ENCODE results near the gene NSUN5. TPM values are rescaled to one million over a fixed set of nuclear protein-coding genes. Genes with fewer than 3 reads are reported as not detected.
A peak's percentile ranks its signal among the peaks of the same experiment; 100 is the strongest.

The NSUN5 gene
- total RNA-seq, 4 donors from 2014 or later: 21.6 to 31.5 (median 27.1) TPM

GRCh38 chr7:73342645-73343044 lies 34.0 kb upstream of the NSUN5 start:
- Histone ChIP-seq H3K36me3 (no peaks in the 10 kb centered on the region), H3K4me3 (peak overlapping the region in 3 of 4 donors; percentile 16 to 29 (median 19)), H3K4me1 (peaks cover 0 to 12% (median 7%) of the 10 kb centered on the region in 4 donors), H3K9me3 (no peaks in the 10 kb centered on the region), H3K27me3 (peaks cover 0 to 18% (median 0%) of the 10 kb centered on the region in 4 donors), H3K27ac (replicated peaks in 1 of 4) (no peak overlapping the region)
- 31% methylated on average over 8 of the region's 8 CpGs for WGBS
- TF ChIP-seq CTCF (IDR thresholded peaks at IDR 0.05): peak; percentile 44 to 57 (median 49)
- TF ChIP-seq EP300 (IDR thresholded peaks at IDR 0.05): no peak
- no peak for DNase-seq (ENCODE audit: extremely low spot score)
- intact Hi-C loops (cut with DNase I): loop anchor here (5.0 kb wide), 1 partner anchor 110 kb away; no protein-coding TSS in a partner anchor

GRCh38 chr7:73341877-73342276 lies 33.3 kb upstream of the NSUN5 start:
- H3K36me3 ChIP-seq: no peaks in the 10 kb centered on the region
- TF ChIP-seq POLR2AphosphoS5 (IDR thresholded peaks at IDR 0.05): no peak
- no peak for TF ChIP-seq EP300 (IDR thresholded peaks at IDR 0.05)
- TF ChIP-seq POLR2A (IDR thresholded peaks at IDR 0.05; ENCODE audit: low read depth): no peak
- TF ChIP-seq CTCF (IDR thresholded peaks at IDR 0.05): no peak
- WGBS: 59% methylated on average over 8 of the region's 8 CpGs
- no peak overlapping the region for H3K27ac ChIP-seq (replicated peaks in 1 of 4)
- intact Hi-C loops (cut with DNase I): loop anchor here (5.0 kb wide), 1 partner anchor 110 kb away; no protein-coding TSS in a partner anchor
- peaks cover 0 to 12% (median 7%) of the 10 kb centered on the region in 4 donors for H3K4me1 ChIP-seq
- H3K9me3 ChIP-seq: no peaks in the 10 kb centered on the region
- peaks cover 0 to 16% (median 0%) of the 10 kb centered on the region in 4 donors for H3K27me3 ChIP-seq
- H3K4me3 ChIP-seq: no peak overlapping the region
- DNase-seq (ENCODE audit: extremely low spot score): no peak

- H3K27ac ChIP-seq (replicated peaks in 1 of 4): no peak overlapping the region
- TF ChIP-seq EP300 (IDR thresholded peaks at IDR 0.05): no peak
- no peak for TF ChIP-seq CTCF (IDR thresholded peaks at IDR 0.05)
- TF ChIP-seq POLR2AphosphoS5 (IDR thresholded peaks at IDR 0.05): no peak
- no peak for TF ChIP-seq POLR2A (IDR thresholded peaks at IDR 0.05; ENCODE audit: low read depth)
- H3K4me3 ChIP-seq: no peak overlapping the region
- no peak for DNase-seq (ENCODE audit: extremely low spot score)
- H3K36me3 ChIP-seq: no peaks in the 10 kb centered on the region
- no peaks in the 10 kb centered on the region for H3K9me3 ChIP-seq
- H3K4me1 ChIP-seq: peaks cover 0 to 12% (median 7%) of the 10 kb centered on the region in 4 donors
- H3K27me3 ChIP-seq: peaks cover 0 to 8% (median 0%) of the 10 kb centered on the region in 4 donors
- intact Hi-C loops (cut with DNase I): loop anchor here (5.0 kb wide), 1 partner anchor 112 kb away; no protein-coding TSS in a partner anchor
- WGBS: 82% methylated on average over 7 of the region's 7 CpGs
Measured at GRCh38 chr7:73340514-73340913, 31.9 kb upstream of the NSUN5 start.

GRCh38 chr7:73338321-73338720 lies 29.7 kb upstream of the NSUN5 start:
- Histone ChIP-seq H3K4me1 (peaks cover 0 to 12% (median 7%) of the 10 kb centered on the region in 4 donors), H3K9me3 (no peaks in the 10 kb centered on the region), H3K36me3 (no peaks in the 10 kb centered on the region), H3K4me3 (no peak overlapping the region), H3K27me3 (peaks cover 0 to 8% (median 0%) of the 10 kb centered on the region in 4 donors), H3K27ac (replicated peaks in 1 of 4) (no peak overlapping the region)
- WGBS: 37% methylated on average over 10 of the region's 10 CpGs
- intact Hi-C loops (cut with DNase I): no loop called here
- no peak for DNase-seq (ENCODE audit: extremely low spot score)
- TF ChIP-seq POLR2A (IDR thresholded peaks at IDR 0.05; ENCODE audit: low read depth): no peak
- no peak for TF ChIP-seq POLR2AphosphoS5 (IDR thresholded peaks at IDR 0.05)
- no peak for TF ChIP-seq CTCF (IDR thresholded peaks at IDR 0.05)
- no peak for TF ChIP-seq EP300 (IDR thresholded peaks at IDR 0.05)

DNA sequence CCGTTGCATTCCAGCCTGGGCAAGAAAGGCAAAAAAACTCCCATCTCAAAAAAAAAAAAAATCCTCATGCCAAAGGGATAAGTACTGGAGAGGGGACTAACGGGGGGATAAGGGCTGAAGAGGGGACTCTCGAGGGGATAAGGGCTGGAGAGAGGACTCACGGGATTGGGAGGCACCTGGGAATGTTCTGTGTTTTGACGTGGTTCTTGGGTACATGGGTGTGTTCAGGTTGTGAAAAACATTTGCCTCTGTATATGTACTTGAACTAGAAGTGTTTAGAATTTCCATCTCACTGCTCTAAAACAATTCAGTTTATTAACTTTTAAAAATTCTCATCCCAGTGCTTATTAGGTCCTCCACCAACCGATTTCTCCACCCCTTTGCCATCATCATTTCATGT lies 23.8 kb upstream of the NSUN5 start:
- Histone ChIP-seq H3K27me3 (no peaks in the 10 kb centered on the region), H3K27ac (replicated peaks in 1 of 4) (no peak overlapping the region), H3K4me1 (no peaks in the 10 kb centered on the region), H3K4me3 (no peak overlapping the region), H3K36me3 (no peaks in the 10 kb centered on the region), H3K9me3 (no peaks in the 10 kb centered on the region)
- 88% methylated on average over 6 of the region's 6 CpGs for WGBS
- DNase-seq (ENCODE audit: extremely low spot score): no peak
- intact Hi-C loops (cut with DNase I): no loop called here
- TF ChIP-seq CTCF (IDR thresholded peaks at IDR 0.05) (no peak), EP300 (IDR thresholded peaks at IDR 0.05) (no peak), POLR2A (IDR thresholded peaks at IDR 0.05; ENCODE audit: low read depth) (no peak)

Data from esophagus muscularis mucosa (tissue), 4 donors.